Endothelial cell of umbilical vein (primary cell): ENCODE data around the gene MAPK8IP3.

Experiments used
- EZH2 ChIP-seq: IDR thresholded peaks from 2 replicates; pipeline ENCODE4 v1.6.1; 2012; ENCODE audit warnings: borderline replicate concordance, low read depth, mild to moderate bottlenecking, moderate library complexity, low read length, inconsistent platforms; ENCODE audit not compliant: severe bottlenecking
- FOS ChIP-seq: IDR thresholded peaks from 2 replicates; pipeline ENCODE4 v1.6.1; 2011; ENCODE audit warnings: mild to moderate bottlenecking, low read length, moderate library complexity, borderline replicate concordance; ENCODE audit not compliant: insufficient read depth
- POLR2A ChIP-seq: IDR thresholded peaks from 2 replicates; pipeline ENCODE4 v1.6.1; 2012; ENCODE audit warnings: low read depth, mild to moderate bottlenecking, control low read depth, low read length
- POLR2AphosphoS5 ChIP-seq: IDR thresholded peaks from 2 replicates; pipeline ENCODE4 v1.6.1; 2012; ENCODE audit warnings: low read depth, mild to moderate bottlenecking, control low read depth, low read length, moderate library complexity; ENCODE audit not compliant: insufficient read depth
- TF ChIP-seq, protein P1 (sequence below), 2 donors: IDR thresholded peaks; 1 replicate in 1 of 2; 2 replicates in 1 of 2; pipeline ENCODE4 v1.5.1; 2011; ENCODE audit warnings: low read length in 2 of 2, mild to moderate bottlenecking in 2 of 2, moderate library complexity in 2 of 2, control low read depth in 1 of 2, inconsistent platforms in 1 of 2, low read depth in 1 of 2; ENCODE audit not compliant: insufficient read depth in 1 of 2; ENCODE audit errors: extremely low read depth in 1 of 2
- TF ChIP-seq, protein P2 (sequence below): IDR thresholded peaks from 2 replicates; pipeline ENCODE4 v1.6.1; 2011; ENCODE audit not compliant: insufficient read depth, insufficient read length

DNA sequence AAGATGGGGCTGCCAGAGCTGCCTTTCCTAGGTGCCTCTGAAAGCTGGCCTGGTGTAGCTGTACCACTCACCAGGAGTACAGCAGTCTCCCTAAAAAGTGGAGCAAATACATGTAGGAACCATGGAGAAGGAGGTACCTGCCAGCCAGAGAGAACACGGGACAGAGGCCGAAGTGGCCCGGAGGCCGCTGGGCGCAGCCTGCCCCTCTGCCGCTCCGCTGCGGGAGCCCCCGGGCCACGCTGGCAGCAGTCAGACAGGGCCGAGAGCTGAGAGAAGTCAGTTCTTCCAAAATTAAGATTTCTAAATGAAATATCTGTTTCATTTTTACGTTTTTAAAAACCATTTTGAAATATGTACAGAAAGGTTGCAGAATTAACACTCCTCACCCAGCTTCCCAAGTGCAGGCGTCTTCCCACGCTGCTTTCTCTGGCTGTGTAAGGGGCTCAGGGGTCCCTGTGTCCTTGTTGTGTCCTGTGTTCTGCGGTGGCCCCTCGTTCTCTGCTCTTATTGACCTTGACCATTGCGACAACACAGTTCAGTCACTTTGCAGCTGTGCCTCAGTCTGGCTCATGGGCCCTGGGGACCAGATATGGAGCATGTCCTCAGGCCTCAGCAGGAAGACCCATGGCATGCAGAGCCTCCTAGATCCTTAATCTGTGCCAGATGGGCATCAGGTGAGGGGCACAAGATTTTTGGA, 5.0 kb downstream of the MAPK8IP3 start:
- TF ChIP-seq POLR2AphosphoS5 (no peak), POLR2A (no peak), EZH2 (no peak), FOS (no peak)
- TF ChIP-seq, protein P1, sequence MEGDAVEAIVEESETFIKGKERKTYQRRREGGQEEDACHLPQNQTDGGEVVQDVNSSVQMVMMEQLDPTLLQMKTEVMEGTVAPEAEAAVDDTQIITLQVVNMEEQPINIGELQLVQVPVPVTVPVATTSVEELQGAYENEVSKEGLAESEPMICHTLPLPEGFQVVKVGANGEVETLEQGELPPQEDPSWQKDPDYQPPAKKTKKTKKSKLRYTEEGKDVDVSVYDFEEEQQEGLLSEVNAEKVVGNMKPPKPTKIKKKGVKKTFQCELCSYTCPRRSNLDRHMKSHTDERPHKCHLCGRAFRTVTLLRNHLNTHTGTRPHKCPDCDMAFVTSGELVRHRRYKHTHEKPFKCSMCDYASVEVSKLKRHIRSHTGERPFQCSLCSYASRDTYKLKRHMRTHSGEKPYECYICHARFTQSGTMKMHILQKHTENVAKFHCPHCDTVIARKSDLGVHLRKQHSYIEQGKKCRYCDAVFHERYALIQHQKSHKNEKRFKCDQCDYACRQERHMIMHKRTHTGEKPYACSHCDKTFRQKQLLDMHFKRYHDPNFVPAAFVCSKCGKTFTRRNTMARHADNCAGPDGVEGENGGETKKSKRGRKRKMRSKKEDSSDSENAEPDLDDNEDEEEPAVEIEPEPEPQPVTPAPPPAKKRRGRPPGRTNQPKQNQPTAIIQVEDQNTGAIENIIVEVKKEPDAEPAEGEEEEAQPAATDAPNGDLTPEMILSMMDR (IDR thresholded peaks at IDR 0.05; ENCODE audit: extremely low read depth in 1 of 2, insufficient read depth in 1 of 2, low read depth in 1 of 2, low read length in 2 of 2): no peak
- TF ChIP-seq, protein P2, sequence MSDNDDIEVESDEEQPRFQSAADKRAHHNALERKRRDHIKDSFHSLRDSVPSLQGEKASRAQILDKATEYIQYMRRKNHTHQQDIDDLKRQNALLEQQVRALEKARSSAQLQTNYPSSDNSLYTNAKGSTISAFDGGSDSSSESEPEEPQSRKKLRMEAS: no peak
